ENCODE results near the gene ABCB6. TPM values are rescaled to one million over a fixed set of nuclear protein-coding genes. Genes with fewer than 3 reads are reported as not detected.
"Not testable (repeated sequence)": the region's sequence is repeated elsewhere in the genome, so short reads cannot be mapped to it uniquely, and the experiment has no call there.

ABCB6 gene
- total RNA-seq, 6 experiments from 2014 or later = 12.5 to 16.5 (median 13.9) TPM

DNA sequence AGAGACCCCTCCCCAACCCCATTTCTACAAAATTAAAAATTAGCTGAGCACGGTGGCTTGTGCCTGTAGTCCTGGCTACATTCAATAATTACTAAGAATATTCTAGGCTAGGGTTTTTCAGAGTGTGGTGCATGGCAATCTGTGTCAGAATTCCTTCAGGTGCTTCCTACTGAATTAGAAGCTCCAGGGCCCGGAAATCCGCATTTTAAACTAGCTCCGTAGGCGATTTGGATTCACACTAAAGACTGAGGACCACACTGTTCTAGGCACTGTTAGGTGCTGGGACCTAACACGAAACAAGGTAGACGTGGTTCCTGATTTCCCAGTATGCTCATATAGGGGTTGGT lies 12.8 kb downstream of the ABCB6 start:
- Mint-ChIP-seq H3K27me3 (ENCODE audit: insufficient read depth) (peaks cover 4% of the 10 kb centered on the region), H3K36me3 (ENCODE audit: low read depth) (peaks cover 12% of the 10 kb centered on the region; the same call in 1 of the 2 replicates)
- TF ChIP-seq, protein P1, sequence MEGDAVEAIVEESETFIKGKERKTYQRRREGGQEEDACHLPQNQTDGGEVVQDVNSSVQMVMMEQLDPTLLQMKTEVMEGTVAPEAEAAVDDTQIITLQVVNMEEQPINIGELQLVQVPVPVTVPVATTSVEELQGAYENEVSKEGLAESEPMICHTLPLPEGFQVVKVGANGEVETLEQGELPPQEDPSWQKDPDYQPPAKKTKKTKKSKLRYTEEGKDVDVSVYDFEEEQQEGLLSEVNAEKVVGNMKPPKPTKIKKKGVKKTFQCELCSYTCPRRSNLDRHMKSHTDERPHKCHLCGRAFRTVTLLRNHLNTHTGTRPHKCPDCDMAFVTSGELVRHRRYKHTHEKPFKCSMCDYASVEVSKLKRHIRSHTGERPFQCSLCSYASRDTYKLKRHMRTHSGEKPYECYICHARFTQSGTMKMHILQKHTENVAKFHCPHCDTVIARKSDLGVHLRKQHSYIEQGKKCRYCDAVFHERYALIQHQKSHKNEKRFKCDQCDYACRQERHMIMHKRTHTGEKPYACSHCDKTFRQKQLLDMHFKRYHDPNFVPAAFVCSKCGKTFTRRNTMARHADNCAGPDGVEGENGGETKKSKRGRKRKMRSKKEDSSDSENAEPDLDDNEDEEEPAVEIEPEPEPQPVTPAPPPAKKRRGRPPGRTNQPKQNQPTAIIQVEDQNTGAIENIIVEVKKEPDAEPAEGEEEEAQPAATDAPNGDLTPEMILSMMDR (IDR thresholded peaks at IDR 0.05) = no peak

DNA sequence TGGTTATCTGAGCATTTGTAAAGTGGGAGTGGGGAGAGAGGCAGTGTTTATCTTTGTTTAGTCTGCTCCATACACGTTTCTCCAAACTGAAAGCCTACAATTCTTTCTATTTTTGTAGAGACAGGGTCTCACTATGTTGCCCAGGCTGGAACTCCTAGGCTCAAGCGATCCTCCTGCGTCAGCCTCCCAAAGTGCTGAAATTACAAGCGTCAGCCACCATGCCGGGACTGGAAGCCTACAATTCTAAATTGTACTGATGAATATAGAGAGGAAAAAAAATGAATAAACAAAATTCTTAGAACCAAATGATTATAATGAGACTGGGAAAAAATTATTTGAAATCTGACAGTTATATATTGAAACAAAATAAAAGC lies 13.6 kb downstream of the ABCB6 start:
- peaks cover 7% of the 10 kb centered on the region for H3K27me3 Mint-ChIP-seq (ENCODE audit: insufficient read depth)
- no peak for DNase-seq
- TF ChIP-seq, protein P1 (IDR thresholded peaks at IDR 0.05) = no peak
- H3K27ac Mint-ChIP-seq = no peak overlapping the region
- H3K9me3 Mint-ChIP-seq = 0 out of 2 replicates have a peak, but pooled peaks cover 3% of the 10 kb centered on the region
- H3K4me3 Mint-ChIP-seq = peak overlapping the region; percentile 39; the same call in 1 of the 2 replicates
- H3K36me3 Mint-ChIP-seq (ENCODE audit: low read depth) = peaks cover 8% of the 10 kb centered on the region; the same call in 1 of the 2 replicates
- H3K4me1 Mint-ChIP-seq (ENCODE audit: low read depth) = peaks cover 27% of the 10 kb centered on the region

More for the DNA sequence above, 12.8 kb downstream of the ABCB6 start:
- Mint-ChIP-seq H3K27ac (peak overlapping the region; percentile 90), H3K4me1 (ENCODE audit: low read depth) (peaks cover 27% of the 10 kb centered on the region), H3K4me3 (peak overlapping the region; percentile 94), H3K9me3 (0 out of 2 replicates have a peak, but pooled peaks cover 3% of the 10 kb centered on the region)
- DNase-seq = no peak

DNA sequence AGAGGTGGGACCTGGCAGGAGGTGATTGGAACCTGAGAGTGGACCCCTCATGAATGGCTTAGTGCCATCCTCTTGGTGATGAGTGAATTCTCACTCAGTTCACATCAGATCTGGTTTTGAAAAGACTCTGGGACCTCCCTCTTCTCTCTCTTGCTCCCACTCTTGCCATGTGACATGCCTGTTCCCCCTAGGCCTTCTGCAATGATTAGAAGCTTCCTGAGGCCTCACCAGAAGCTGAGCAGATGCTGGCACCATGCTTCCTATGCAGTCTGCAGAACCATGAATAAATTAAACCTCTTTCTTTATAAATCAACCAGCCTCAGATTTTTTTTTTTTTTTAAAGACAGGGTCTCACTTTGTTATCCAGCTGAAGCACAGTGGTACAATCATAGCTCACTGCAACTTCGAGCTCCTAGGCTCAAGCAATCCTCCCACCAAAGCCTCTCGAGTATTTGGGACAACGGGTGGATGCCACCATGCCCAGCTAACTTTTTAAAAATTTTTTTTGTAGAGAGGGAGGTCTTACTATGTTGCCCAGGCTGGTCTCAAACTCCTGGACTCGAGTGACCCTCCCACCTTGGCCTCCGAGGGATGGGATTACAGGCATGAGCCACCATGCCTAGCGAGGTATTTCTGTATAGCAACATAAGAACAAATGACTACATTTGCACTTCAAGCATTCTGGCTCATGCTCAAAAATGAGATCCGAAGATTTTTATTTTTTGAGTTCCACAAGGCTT lies 14.2 kb downstream of the ABCB6 start:
- H3K27ac Mint-ChIP-seq = no peak overlapping the region
- no peak overlapping the region for H3K4me3 Mint-ChIP-seq
- 0 out of 2 replicates have a peak, but pooled peaks cover 2% of the 10 kb centered on the region for H3K36me3 Mint-ChIP-seq (ENCODE audit: low read depth)

DNA sequence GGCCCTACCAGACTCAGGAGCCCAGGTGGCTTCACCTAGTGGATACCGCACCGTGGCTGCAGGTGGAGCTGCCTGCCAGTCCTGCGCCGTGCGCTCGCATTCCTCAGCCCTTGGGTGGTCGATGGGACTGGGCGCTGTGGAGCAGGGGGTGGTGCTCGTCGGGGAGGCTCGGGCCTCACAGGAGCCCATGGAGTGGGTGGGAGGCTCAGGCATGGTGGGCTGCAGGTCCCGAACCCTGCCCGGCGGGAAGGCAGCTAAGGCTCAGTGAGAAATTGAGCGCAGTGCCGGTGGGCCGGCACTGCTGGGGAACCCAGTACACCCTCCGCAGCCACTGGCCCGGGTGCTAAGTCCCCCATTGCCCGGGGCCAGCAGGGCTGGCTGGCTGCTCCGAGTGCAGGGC lies 17.4 kb downstream of the ABCB6 start:
- not testable (repeated sequence) for H3K27ac Mint-ChIP-seq; DNase-seq; H3K36me3 Mint-ChIP-seq (ENCODE audit: low read depth); H3K4me3 Mint-ChIP-seq; H3K4me1 Mint-ChIP-seq (ENCODE audit: low read depth); H3K9me3 Mint-ChIP-seq
- H3K27me3 Mint-ChIP-seq (ENCODE audit: insufficient read depth) = peaks cover 18% of the 10 kb centered on the region

More for the DNA sequence above, 14.2 kb downstream of the ABCB6 start:
- Mint-ChIP-seq H3K4me1 (ENCODE audit: low read depth) (peaks cover 27% of the 10 kb centered on the region), H3K9me3 (0 out of 2 replicates have a peak, but pooled peaks cover 3% of the 10 kb centered on the region), H3K27me3 (ENCODE audit: insufficient read depth) (peaks cover 8% of the 10 kb centered on the region)
- no peak for DNase-seq
- TF ChIP-seq, protein P1 (IDR thresholded peaks at IDR 0.05) = no peak

DNA sequence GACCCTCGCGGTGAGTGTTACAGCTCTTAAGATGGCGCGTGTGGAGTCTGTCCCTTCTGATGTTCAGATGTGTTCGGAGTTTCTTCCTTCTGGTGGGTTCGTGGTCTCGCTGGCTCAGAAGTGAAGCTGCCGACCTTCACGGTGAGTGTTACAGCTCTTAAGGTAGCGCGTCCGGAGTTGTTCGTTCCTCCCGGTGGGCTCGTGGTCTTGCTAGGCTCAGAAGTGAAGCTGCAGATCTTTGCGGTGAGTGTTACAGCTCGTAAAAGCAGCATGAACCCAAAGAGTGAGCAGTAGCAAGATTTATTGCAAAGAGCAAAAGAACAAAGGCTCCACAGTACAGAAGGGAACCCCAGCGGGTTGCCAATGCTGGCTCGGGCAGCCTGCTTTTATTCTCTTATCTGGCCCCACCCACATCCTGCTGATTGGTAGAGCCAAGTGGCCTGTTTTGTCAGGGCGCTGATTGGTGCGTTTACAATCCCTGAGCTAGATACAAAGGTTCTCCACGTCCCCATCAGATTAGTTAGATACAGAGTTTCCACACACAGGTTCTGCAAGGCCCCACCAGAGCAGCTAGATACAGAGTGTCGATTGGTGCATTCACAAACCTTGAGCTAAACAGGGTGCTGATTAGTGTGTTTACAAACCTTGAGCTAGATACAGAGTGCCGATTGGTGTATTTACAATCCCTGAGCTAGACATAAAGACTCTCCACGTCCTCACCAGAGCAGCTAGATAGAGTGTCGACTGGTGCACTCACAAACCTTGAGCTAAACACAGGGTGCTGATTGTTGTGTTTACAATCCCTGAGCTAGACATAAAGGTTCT lies 18.0 kb downstream of the ABCB6 start:
- H3K4me3 Mint-ChIP-seq; H3K4me1 Mint-ChIP-seq (ENCODE audit: low read depth); H3K27ac Mint-ChIP-seq; DNase-seq; H3K36me3 Mint-ChIP-seq (ENCODE audit: low read depth); H3K9me3 Mint-ChIP-seq: not testable (repeated sequence)
- peaks cover 18% of the 10 kb centered on the region for H3K27me3 Mint-ChIP-seq (ENCODE audit: insufficient read depth)

DNA sequence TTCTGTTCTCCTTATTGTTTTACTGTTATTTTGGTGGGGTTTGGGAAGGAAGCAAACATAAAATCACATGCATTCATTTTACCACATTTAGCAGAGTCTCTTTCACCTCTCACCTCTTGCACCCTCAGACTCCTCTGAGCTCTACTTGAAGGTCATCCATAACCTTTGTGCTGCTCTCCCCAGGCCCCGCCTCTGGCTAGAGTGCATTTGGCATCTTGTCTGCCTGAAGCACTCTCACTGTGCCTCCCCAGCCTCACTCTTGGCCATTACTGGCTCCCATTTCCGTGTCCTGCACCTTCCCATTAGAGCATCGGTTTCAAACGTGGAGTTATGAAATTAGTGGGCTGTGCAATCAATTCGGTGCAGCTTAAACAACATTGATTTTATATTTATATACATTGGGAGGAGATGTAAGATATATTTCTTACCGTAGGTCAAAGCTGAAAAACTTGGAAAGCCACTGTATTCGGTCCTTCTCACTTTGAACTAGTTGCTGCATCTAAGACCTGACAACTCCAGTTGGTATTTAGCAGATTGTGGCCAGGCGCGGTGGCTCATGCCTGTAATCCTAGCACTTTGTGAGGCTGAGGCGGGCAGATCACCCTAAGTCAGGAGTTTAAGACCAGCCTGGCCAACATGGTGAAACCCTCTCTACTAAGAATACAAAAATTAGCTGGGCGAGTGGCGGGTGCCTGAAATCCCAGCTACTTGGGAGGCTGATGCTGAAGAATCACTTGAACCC lies 19.1 kb downstream of the ABCB6 start:
- no peak for DNase-seq
- Mint-ChIP-seq H3K27me3 (ENCODE audit: insufficient read depth) (peaks cover 18% of the 10 kb centered on the region), H3K9me3 (0 out of 2 replicates have a peak, but pooled peaks cover 3% of the 10 kb centered on the region), H3K4me1 (ENCODE audit: low read depth) (no peaks in the 10 kb centered on the region), H3K36me3 (ENCODE audit: low read depth) (no peaks in the 10 kb centered on the region), H3K27ac (no peak overlapping the region), H3K4me3 (no peak overlapping the region)
- TF ChIP-seq, protein P1 (IDR thresholded peaks at IDR 0.05) = no peak
